NB4 (cell line): ENCODE data around the gene COTL1.

Experiments used
- DNase-seq: peaks from one replicate; pipeline ENCODE4 v3.0.0; 2010; ENCODE audit warnings: low read depth
- H3K4me3 ChIP-seq: one replicate; pipeline ENCODE4 v1.5.1; 2011; ENCODE audit warnings: mild to moderate bottlenecking, low read depth, low read length, moderate library complexity
- MYC ChIP-seq: IDR thresholded peaks from 2 replicates; pipeline ENCODE4 v1.6.1; 2011; ENCODE audit warnings: low read depth, low read length
- POLR2A ChIP-seq: IDR thresholded peaks from 2 replicates; pipeline ENCODE4 v1.6.1; 2011; ENCODE audit warnings: mild to moderate bottlenecking; ENCODE audit not compliant: insufficient read length; ENCODE audit errors: extremely low read depth
- TF ChIP-seq, protein P1 (sequence below): IDR thresholded peaks from one replicate; pipeline ENCODE4 v1.5.1; 2012; ENCODE audit warnings: low read depth, low read length
- TF ChIP-seq, protein P2 (sequence below): IDR thresholded peaks from 2 replicates; pipeline ENCODE4 v1.6.1; 2011; ENCODE audit warnings: low read depth, low read length

The COTL1 gene

DNA sequence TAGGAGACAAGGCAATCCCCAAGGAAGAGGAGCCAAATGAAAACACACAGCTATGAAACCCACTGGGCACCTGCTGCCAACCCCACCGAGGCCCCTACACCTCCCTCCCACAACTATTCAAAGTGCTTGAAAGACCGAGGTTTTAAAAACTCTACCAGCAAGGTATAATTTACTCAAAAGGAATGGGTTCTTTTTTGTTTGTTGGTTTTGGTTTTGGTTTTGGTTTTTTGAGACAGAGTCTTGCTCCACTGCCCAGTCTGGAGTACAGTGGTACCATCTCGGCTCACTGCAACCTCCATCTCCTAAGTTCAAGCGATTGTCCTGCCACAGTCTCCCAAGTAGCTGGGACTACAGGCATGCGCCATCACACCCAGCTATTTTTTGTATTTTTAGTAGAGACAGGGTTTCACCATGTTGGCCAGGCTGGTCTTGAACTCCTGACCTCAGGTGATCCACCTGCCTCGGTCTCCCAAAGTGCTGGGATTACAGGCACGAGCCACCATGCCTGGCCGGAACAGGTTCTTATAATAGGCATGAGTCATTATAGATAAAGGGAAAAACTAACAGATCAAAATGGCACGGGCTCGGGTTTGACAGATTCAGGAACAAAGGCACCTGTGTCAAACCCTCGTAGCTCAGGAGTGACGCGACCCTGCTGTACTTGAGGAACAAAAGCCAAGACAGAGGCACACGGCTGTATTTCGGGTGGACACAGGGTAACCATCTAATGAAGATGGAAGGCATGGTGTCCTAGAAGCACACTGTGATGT, 40.7 kb downstream of the COTL1 start:
- DNase-seq, result no peak

DNA sequence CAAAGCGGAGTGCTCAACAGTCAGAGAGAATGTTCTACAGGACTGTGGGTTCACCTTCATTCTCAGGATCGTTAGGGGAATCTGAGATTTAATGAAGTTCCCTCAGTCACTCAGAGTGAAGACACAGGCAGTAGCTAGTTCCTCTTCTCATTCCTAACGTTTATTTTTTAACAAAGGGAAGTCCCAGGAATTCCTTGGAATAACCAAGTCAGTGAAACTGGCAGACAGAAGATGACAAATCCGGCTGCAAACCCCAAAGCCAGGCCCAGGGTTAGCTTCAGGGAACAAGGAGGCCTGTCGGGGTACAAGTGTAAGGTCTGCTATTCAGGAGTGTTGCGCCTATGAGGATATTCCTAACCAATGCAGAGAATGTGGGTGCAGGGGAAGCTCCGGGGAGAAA, 42.0 kb downstream of the COTL1 start:
- TF ChIP-seq, protein P1, sequence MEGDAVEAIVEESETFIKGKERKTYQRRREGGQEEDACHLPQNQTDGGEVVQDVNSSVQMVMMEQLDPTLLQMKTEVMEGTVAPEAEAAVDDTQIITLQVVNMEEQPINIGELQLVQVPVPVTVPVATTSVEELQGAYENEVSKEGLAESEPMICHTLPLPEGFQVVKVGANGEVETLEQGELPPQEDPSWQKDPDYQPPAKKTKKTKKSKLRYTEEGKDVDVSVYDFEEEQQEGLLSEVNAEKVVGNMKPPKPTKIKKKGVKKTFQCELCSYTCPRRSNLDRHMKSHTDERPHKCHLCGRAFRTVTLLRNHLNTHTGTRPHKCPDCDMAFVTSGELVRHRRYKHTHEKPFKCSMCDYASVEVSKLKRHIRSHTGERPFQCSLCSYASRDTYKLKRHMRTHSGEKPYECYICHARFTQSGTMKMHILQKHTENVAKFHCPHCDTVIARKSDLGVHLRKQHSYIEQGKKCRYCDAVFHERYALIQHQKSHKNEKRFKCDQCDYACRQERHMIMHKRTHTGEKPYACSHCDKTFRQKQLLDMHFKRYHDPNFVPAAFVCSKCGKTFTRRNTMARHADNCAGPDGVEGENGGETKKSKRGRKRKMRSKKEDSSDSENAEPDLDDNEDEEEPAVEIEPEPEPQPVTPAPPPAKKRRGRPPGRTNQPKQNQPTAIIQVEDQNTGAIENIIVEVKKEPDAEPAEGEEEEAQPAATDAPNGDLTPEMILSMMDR, result no peak
- TF ChIP-seq, protein P2, sequence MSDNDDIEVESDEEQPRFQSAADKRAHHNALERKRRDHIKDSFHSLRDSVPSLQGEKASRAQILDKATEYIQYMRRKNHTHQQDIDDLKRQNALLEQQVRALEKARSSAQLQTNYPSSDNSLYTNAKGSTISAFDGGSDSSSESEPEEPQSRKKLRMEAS, result no peak
- no peak for TF ChIP-seq POLR2A
- TF ChIP-seq MYC, result no peak
- no peak overlapping the region for H3K4me3 ChIP-seq
- DNase-seq, result no peak

More for the DNA sequence above, 40.7 kb downstream of the COTL1 start:
- H3K4me3 ChIP-seq, result no peak overlapping the region
- TF ChIP-seq, protein P2, result no peak
- TF ChIP-seq, protein P1, result no peak
- TF ChIP-seq POLR2A (no peak), MYC (no peak)

GRCh38 chr16:84574191-84574590, 43.7 kb downstream of the COTL1 start:
- H3K4me3 ChIP-seq, result no peak overlapping the region
- TF ChIP-seq, protein P1, result no peak
- TF ChIP-seq, protein P2, result no peak
- no peak for TF ChIP-seq MYC
- no peak for TF ChIP-seq POLR2A
- DNase-seq, result no peak

DNA sequence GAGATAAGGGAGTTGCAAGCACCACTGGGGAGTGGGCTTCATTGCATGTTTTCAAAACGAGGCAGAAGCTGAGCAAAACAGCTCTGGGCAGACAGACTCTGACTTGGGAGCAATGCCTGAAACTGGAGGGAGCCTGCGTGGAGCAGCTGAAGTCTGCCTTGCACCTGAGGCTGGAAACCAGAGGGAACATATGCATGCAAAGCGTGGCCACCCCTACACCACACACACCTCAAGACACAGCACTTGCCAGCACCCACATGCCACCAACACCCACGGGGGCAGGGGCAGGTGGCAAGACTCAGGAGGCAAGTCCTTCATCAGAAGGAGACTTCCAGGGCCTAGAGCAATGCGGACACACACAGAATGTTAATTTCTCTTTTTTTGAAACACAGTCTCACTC, 45.8 kb downstream of the COTL1 start:
- no peak for DNase-seq
- TF ChIP-seq POLR2A (no peak), MYC (no peak)
- TF ChIP-seq, protein P1, result no peak
- TF ChIP-seq, protein P2, result no peak
- H3K4me3 ChIP-seq, result no peak overlapping the region

DNA sequence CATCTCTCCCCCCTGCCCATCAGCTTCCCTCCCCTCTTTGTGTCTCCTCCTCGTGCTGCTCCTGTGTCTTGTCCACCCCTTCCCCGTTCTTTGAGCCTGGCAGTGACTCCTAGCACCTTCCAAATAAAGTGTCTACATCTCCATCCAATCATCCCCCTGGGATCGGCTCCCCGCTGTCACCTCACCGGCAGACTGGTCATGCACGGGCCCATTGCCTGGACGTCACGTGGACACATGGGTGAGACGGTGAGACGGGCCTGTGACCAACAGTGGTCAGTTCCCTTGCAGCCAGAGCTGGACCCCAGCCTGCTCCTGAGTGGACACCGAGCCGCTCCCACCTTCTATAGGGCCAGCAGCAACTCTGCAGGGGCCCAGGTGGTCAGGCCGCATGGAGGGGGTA, 46.4 kb downstream of the COTL1 start:
- DNase-seq, result no peak
- no peak overlapping the region for H3K4me3 ChIP-seq

More for the DNA sequence above, 46.4 kb downstream of the COTL1 start:
- TF ChIP-seq MYC, result no peak
- TF ChIP-seq, protein P1, result no peak
- TF ChIP-seq POLR2A, result no peak
- TF ChIP-seq, protein P2, result no peak
